Measurements from ENCODE around the gene DNM2.
"Not testable (repeated sequence)": the region's sequence is repeated elsewhere in the genome, so short reads cannot be mapped to it uniquely, and the experiment has no call there.

Gene DNM2

DNA sequence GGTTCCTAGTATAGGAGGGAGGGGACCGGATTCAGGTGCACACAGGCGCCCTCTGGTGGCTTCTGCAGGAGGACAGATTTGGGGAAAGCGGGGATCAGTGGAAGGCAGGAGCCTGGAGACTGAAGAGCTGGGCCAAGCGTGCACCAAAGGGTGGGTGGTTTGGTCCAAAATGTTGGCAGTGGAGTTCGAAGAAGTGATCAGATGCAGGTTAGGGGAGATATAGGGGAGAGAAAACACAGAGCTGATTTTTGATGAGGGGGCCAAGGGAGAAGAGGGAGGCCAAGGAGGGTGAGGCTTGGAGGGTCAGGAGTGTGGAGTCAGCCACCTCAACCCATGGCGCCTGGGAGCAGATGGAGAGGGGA is 146.6 kb downstream of the DNM2 start:
- Histone ChIP-seq H3K4me2 (ENCODE audit: low read length, poor library complexity, severe bottlenecking) (no peak overlapping the region), H3K23ac (ENCODE audit: low read length in 2 of 2) (no peak overlapping the region), H3K14ac (ENCODE audit: low read length in 2 of 2) (no peak overlapping the region), H3K9me3 (ENCODE audit: control insufficient read depth, low read length) (no peaks in the 10 kb centered on the region), H3K9ac (ENCODE audit: low read length) (peak overlapping the region; percentile 69), H2AK5ac (ENCODE audit: low read length, severe bottlenecking) (no peak overlapping the region), H3K4ac (ENCODE audit: low read depth in 1 of 2, low read length in 2 of 2) (no peak overlapping the region), H2BK5ac (ENCODE audit: low read depth, low read length, poor library complexity, severe bottlenecking) (no peak overlapping the region), H3K27ac (ENCODE audit: low read length, poor library complexity, severe bottlenecking) (no peak overlapping the region), H2BK12ac (ENCODE audit: low read length in 2 of 2) (peak overlapping the region in 1 of 2 experiments; percentile 40), H3K27me3 (ENCODE audit: control insufficient read depth in 1 of 2, insufficient read depth in 1 of 2, low read length in 2 of 2) (no peaks in the 10 kb centered on the region), H3K4me3 (ENCODE audit: insufficient read depth in 1 of 2, low read depth in 1 of 2, low read length in 2 of 2) (peak overlapping the region in 1 of 2 experiments; percentile 25), H4K8ac (ENCODE audit: low read length) (peak overlapping the region; percentile 89), H2BK15ac (ENCODE audit: low read depth, poor library complexity, severe bottlenecking) (no peak overlapping the region), H3K18ac (ENCODE audit: low read depth in 1 of 2, low read length in 2 of 2) (no peak overlapping the region), H2BK120ac (ENCODE audit: low read depth, low read length) (no peak overlapping the region), H3K79me1 (replicated peaks; ENCODE audit: low read length, poor library complexity, severe bottlenecking) (no peaks in the 10 kb centered on the region), H3K4me1 (ENCODE audit: control insufficient read depth, insufficient read depth, low read depth, low read length) (peaks cover 9% of the 10 kb centered on the region), H3K36me3 (ENCODE audit: control insufficient read depth in 1 of 2, insufficient read depth in 2 of 2, low read depth in 1 of 2, low read length in 2 of 2) (no peaks in the 10 kb centered on the region), H4K91ac (ENCODE audit: low read length) (no peak overlapping the region), H2AFZ (ENCODE audit: low read depth, low read length) (peak overlapping the region; percentile 54)
- peak; percentile 76 for DNase-seq
- 18% methylated on average over 6 of the region's 6 CpGs for WGBS

DNA sequence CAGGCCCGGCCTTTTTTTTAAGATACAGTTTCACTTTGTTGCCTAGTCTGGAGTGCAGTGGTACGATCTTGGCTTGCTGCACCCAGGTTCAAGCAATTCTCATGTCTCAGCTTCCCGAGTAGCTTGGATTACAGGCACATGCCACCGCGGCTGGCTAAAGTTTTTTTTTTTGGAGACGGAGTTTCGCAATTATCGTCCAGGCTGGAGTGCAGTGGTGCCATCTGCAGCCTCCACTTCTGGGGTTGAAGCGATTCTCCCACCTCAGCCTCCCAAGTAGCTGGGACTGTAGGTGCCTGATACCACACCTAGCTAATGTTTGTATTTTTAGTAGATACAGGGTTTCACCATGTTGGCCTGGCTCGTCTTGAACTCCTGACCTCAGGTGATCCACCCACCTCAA is 148.6 kb downstream of the DNM2 start:
- H4K91ac ChIP-seq (ENCODE audit: low read length) = no peak overlapping the region
- H3K18ac ChIP-seq (ENCODE audit: low read depth in 1 of 2, low read length in 2 of 2) = no peak overlapping the region
- no peak overlapping the region for H2BK12ac ChIP-seq (ENCODE audit: low read length in 2 of 2)
- DNase-seq = no peak
- H3K79me1 ChIP-seq (replicated peaks; ENCODE audit: low read length, poor library complexity, severe bottlenecking) = no peaks in the 10 kb centered on the region
- H3K27me3 ChIP-seq (ENCODE audit: control insufficient read depth in 1 of 2, insufficient read depth in 1 of 2, low read length in 2 of 2) = no peaks in the 10 kb centered on the region
- H2BK15ac ChIP-seq (ENCODE audit: low read depth, poor library complexity, severe bottlenecking) = no peak overlapping the region
- no peaks in the 10 kb centered on the region for H3K9me3 ChIP-seq (ENCODE audit: control insufficient read depth, low read length)
- H3K36me3 ChIP-seq (ENCODE audit: control insufficient read depth in 1 of 2, insufficient read depth in 2 of 2, low read depth in 1 of 2, low read length in 2 of 2) = no peaks in the 10 kb centered on the region
- no peak overlapping the region for H3K4ac ChIP-seq (ENCODE audit: low read depth in 1 of 2, low read length in 2 of 2)
- H2BK120ac ChIP-seq (ENCODE audit: low read depth, low read length) = no peak overlapping the region
- peaks cover 12% of the 10 kb centered on the region for H3K4me1 ChIP-seq (ENCODE audit: control insufficient read depth, insufficient read depth, low read depth, low read length)
- no peak overlapping the region for H3K4me3 ChIP-seq (ENCODE audit: insufficient read depth in 1 of 2, low read depth in 1 of 2, low read length in 2 of 2)
- 93% methylated on average over 10 of the region's 10 CpGs for WGBS
- H3K9ac ChIP-seq (ENCODE audit: low read length) = no peak overlapping the region
- H3K14ac ChIP-seq (ENCODE audit: low read length in 2 of 2) = no peak overlapping the region
- H2AK5ac ChIP-seq (ENCODE audit: low read length, severe bottlenecking) = no peak overlapping the region
- no peak overlapping the region for H2BK5ac ChIP-seq (ENCODE audit: low read depth, low read length, poor library complexity, severe bottlenecking)
- no peak overlapping the region for H3K27ac ChIP-seq (ENCODE audit: low read length, poor library complexity, severe bottlenecking)
- H3K23ac ChIP-seq (ENCODE audit: low read length in 2 of 2) = no peak overlapping the region
- no peak overlapping the region for H3K4me2 ChIP-seq (ENCODE audit: low read length, poor library complexity, severe bottlenecking)
- H2AFZ ChIP-seq (ENCODE audit: low read depth, low read length) = no peak overlapping the region
- no peak overlapping the region for H4K8ac ChIP-seq (ENCODE audit: low read length)

DNA sequence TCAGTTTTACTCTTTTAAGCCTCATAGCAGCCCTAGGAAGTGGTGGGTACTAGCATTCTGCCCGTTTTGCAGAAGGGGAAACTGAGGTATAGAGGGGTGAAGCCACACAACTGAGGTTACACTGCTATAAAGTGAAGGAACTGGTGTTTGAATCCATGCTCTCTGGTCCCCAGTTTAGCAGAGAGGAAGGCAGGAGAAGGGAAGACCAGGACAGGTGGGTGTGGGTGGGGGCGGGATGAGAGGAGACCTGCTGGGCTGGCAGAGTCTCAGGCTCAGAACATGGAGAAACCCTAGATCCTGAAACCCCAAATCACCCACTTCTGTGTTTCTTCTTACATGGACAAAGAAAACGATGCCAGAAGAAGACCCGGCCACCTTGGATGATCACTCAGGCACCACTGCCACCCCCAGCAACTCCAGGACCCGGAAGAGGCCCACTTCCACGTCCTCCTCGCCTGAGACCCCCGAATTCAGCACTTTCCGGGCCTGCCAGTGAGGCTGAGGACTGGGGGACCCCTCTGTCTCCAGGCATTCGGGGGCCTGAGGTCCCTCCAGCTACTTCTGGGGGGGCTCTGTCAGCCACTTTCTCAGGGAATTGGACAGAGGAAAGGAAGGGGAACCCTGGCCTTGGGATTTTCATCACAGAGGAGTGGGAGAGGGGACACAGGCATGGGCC is 151.1 kb downstream of the DNM2 start:
- no peaks in the 10 kb centered on the region for H3K27me3 ChIP-seq (ENCODE audit: control insufficient read depth in 1 of 2, insufficient read depth in 1 of 2, low read length in 2 of 2)
- H2AFZ ChIP-seq (ENCODE audit: low read depth, low read length) = no peak overlapping the region
- no peaks in the 10 kb centered on the region for H3K36me3 ChIP-seq (ENCODE audit: control insufficient read depth in 1 of 2, insufficient read depth in 2 of 2, low read depth in 1 of 2, low read length in 2 of 2)
- no peak overlapping the region for H2BK120ac ChIP-seq (ENCODE audit: low read depth, low read length)
- no peak overlapping the region for H4K8ac ChIP-seq (ENCODE audit: low read length)
- H3K27ac ChIP-seq (ENCODE audit: low read length, poor library complexity, severe bottlenecking) = no peak overlapping the region
- H4K91ac ChIP-seq (ENCODE audit: low read length) = no peak overlapping the region
- H3K14ac ChIP-seq (ENCODE audit: low read length in 2 of 2) = no peak overlapping the region
- WGBS = 92% methylated on average over 10 of the region's 10 CpGs
- no peak overlapping the region for H2BK12ac ChIP-seq (ENCODE audit: low read length in 2 of 2)
- H3K4me1 ChIP-seq (ENCODE audit: control insufficient read depth, insufficient read depth, low read depth, low read length) = peaks cover 9% of the 10 kb centered on the region
- no peak overlapping the region for H2BK5ac ChIP-seq (ENCODE audit: low read depth, low read length, poor library complexity, severe bottlenecking)
- no peak overlapping the region for H2BK15ac ChIP-seq (ENCODE audit: low read depth, poor library complexity, severe bottlenecking)
- H3K4ac ChIP-seq (ENCODE audit: low read depth in 1 of 2, low read length in 2 of 2) = no peak overlapping the region
- H3K9me3 ChIP-seq (ENCODE audit: control insufficient read depth, low read length) = no peaks in the 10 kb centered on the region
- peaks cover 4% of the 10 kb centered on the region for H3K79me1 ChIP-seq (replicated peaks; ENCODE audit: low read length, poor library complexity, severe bottlenecking)
- no peak overlapping the region for H2AK5ac ChIP-seq (ENCODE audit: low read length, severe bottlenecking)
- H3K23ac ChIP-seq (ENCODE audit: low read length in 2 of 2) = no peak overlapping the region
- no peak overlapping the region for H3K4me3 ChIP-seq (ENCODE audit: insufficient read depth in 1 of 2, low read depth in 1 of 2, low read length in 2 of 2)
- H3K4me2 ChIP-seq (ENCODE audit: low read length, poor library complexity, severe bottlenecking) = no peak overlapping the region
- no peak overlapping the region for H3K18ac ChIP-seq (ENCODE audit: low read depth in 1 of 2, low read length in 2 of 2)
- no peak for DNase-seq
- H3K9ac ChIP-seq (ENCODE audit: low read length) = no peak overlapping the region

DNA sequence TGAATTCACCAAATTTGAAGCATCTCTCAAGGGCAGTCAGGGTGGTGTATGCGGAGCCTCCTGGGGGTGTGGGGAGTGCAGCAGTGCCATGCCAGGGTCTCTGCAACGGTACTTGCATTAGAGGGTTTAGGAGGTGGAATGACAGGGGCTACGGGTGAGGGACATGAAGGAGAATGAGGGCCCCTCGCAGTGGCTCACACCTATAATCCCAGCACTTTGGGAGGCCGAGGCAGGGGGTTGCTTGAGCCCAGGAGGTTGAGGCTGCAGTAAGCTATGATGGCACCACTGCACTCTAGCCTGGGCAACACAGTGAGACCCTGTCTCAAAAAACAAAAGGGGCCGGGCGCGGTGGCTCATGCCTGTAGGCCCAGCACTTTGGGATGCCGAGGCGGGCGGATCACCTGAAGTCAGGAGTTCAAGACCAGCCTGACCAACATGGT is 152.0 kb downstream of the DNM2 start:
- not testable (repeated sequence) for H2AK5ac ChIP-seq (ENCODE audit: low read length, severe bottlenecking); H3K9ac ChIP-seq (ENCODE audit: low read length); H3K27ac ChIP-seq (ENCODE audit: low read length, poor library complexity, severe bottlenecking); H2BK15ac ChIP-seq (ENCODE audit: low read depth, poor library complexity, severe bottlenecking); H2AFZ ChIP-seq (ENCODE audit: low read depth, low read length); H3K4ac ChIP-seq (ENCODE audit: low read depth in 1 of 2, low read length in 2 of 2); H3K4me1 ChIP-seq (ENCODE audit: control insufficient read depth, insufficient read depth, low read depth, low read length); H3K27me3 ChIP-seq (ENCODE audit: control insufficient read depth in 1 of 2, insufficient read depth in 1 of 2, low read length in 2 of 2); DNase-seq; H3K36me3 ChIP-seq (ENCODE audit: control insufficient read depth in 1 of 2, insufficient read depth in 2 of 2, low read depth in 1 of 2, low read length in 2 of 2); H2BK120ac ChIP-seq (ENCODE audit: low read depth, low read length); H4K8ac ChIP-seq (ENCODE audit: low read length); H3K14ac ChIP-seq (ENCODE audit: low read length in 2 of 2); H3K9me3 ChIP-seq (ENCODE audit: control insufficient read depth, low read length); H3K79me1 ChIP-seq (replicated peaks; ENCODE audit: low read length, poor library complexity, severe bottlenecking); H3K23ac ChIP-seq (ENCODE audit: low read length in 2 of 2); H3K4me3 ChIP-seq (ENCODE audit: insufficient read depth in 1 of 2, low read depth in 1 of 2, low read length in 2 of 2); H3K4me2 ChIP-seq (ENCODE audit: low read length, poor library complexity, severe bottlenecking); H2BK5ac ChIP-seq (ENCODE audit: low read depth, low read length, poor library complexity, severe bottlenecking)
- peak overlapping the region in 1 of 2 experiments; percentile 12 for H3K18ac ChIP-seq (ENCODE audit: low read depth in 1 of 2, low read length in 2 of 2)
- WGBS = 95% methylated on average over 11 of the region's 11 CpGs
- peak overlapping the region; percentile 59 for H4K91ac ChIP-seq (ENCODE audit: low read length)
- peak overlapping the region in 1 of 2 experiments; percentile 0 for H2BK12ac ChIP-seq (ENCODE audit: low read length in 2 of 2)
